Omental fat pad (tissue), 4 donors: ENCODE results near the gene CDIPT. TPM values are rescaled to one million over a fixed set of nuclear protein-coding genes. Genes with fewer than 3 reads are reported as not detected.
"Not testable (repeated sequence)": the region's sequence is repeated elsewhere in the genome, so short reads cannot be mapped to it uniquely, and the experiment has no call there.

Experiments
- ATAC-seq: fragments of 150-250 bp; one replicate; pipeline ENCODE4 v1.9.1; 2016; ENCODE audit warnings: mild to moderate bottlenecking, moderate library complexity; ENCODE audit not compliant: low FRiP score
- DNase-seq: peaks from one replicate; pipeline ENCODE4 v3.0.0-alpha.2; 2019; ENCODE audit warnings: low spot score
- CTCF ChIP-seq, 3 donors: fragments of 450-650 bp; IDR thresholded peaks; one replicate each; pipeline ENCODE4 v1.5.1; 2016 to 2017; ENCODE audit warnings: antibody characterized with exemption in 3 of 3, mild to moderate bottlenecking in 3 of 3, moderate library complexity in 2 of 3
- total RNA-seq, 4 donors: library from RNA; depleted of rRNA; stranded (reverse); fragments of >200 nt; gene quantifications; one replicate each; pipeline ENCODE4 v1.1.0, GENCODE V29; 2016

CDIPT gene
- total RNA-seq, 4 donors from 2014 or later = 101 to 156 (median 104) TPM

- ATAC-seq (no peak), DNase-seq (no peak)
- no peak for TF ChIP-seq CTCF (IDR thresholded peaks at IDR 0.05)
Observed at GRCh38 chr16:29894352-29894751, 31.3 kb upstream of the CDIPT start.

GRCh38 chr16:29893553-29893952 is 30.5 kb upstream of the CDIPT start:
- ATAC-seq = no peak
- no peak for DNase-seq
- no peak for TF ChIP-seq CTCF (IDR thresholded peaks at IDR 0.05)

GRCh38 chr16:29892458-29892813 is 29.4 kb upstream of the CDIPT start:
- no peak for TF ChIP-seq CTCF (IDR thresholded peaks at IDR 0.05)
- DNase-seq (no peak), ATAC-seq (no peak)

- TF ChIP-seq CTCF (IDR thresholded peaks at IDR 0.05) = no peak
- ATAC-seq (no peak), DNase-seq (no peak)
Observed at GRCh38 chr16:29891525-29892457, 28.8 kb upstream of the CDIPT start.

- not testable (repeated sequence) for ATAC-seq, DNase-seq
Observed at GRCh38 chr16:29889372-29889771, 26.3 kb upstream of the CDIPT start.

GRCh38 chr16:29883987-29884386 is 21.0 kb upstream of the CDIPT start:
- ATAC-seq (no peak), DNase-seq (no peak)
- TF ChIP-seq CTCF (IDR thresholded peaks at IDR 0.05) = no peak

GRCh38 chr16:29881050-29881449 is 18.0 kb upstream of the CDIPT start:
- no peak for ATAC-seq
- no peak for TF ChIP-seq CTCF (IDR thresholded peaks at IDR 0.05)

More at GRCh38 chr16:29881050-29881449, 18.0 kb upstream of the CDIPT start:
- no peak for DNase-seq
